ENCODE measurements around the gene PYGO2. TPM values are rescaled to one million over a fixed set of nuclear protein-coding genes. Genes with fewer than 3 reads are reported as not detected.

The PYGO2 gene
- total RNA-seq, 2 experiments from 2014 or later: 44.3 to 47.3 TPM

DNA sequence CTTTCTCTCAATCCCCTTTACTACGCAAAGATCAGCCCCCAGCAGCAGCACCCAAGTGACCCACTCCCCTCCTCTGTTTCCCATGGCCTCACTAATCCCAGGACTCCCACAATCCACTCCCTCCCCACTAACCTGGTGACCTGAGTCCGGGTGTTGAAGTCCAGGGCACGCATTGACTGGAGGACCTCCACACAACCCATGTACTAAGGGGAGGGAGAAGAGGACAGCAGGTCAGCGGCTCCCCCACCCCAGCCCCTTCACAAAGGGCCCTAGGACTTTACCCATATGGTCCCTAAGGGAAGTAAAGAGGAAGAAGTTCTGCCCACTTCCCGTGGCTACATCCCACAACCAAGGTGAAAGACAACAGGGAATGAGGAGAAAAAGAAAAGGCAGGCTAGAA lies 7.7 kb upstream of the PYGO2 start:
- Histone ChIP-seq H3K4me2 (ENCODE audit: low read length) (no peak overlapping the region), H3K4me1 (ENCODE audit: insufficient read depth, low read length, poor library complexity, severe bottlenecking) (peaks cover 30% of the 10 kb centered on the region), H3K36me3 (ENCODE audit: insufficient read depth, low read length) (peaks cover 65% of the 10 kb centered on the region), H3K4me3 (ENCODE audit: low read depth, low read length, poor library complexity, severe bottlenecking) (no peak overlapping the region), H3K27ac (ENCODE audit: low read depth, low read length, poor library complexity, severe bottlenecking) (no peak overlapping the region), H4K20me1 (ENCODE audit: insufficient read depth, low read length) (no peaks in the 10 kb centered on the region), H2AFZ (ENCODE audit: low read length) (no peak overlapping the region), H3K9me3 (ENCODE audit: low read length) (no peaks in the 10 kb centered on the region), H3K9me2 (ENCODE audit: insufficient read depth, low read length) (no peaks in the 10 kb centered on the region), H3K79me2 (ENCODE audit: insufficient read depth, low read depth, low read length) (peaks cover 34% of the 10 kb centered on the region)
- intact Hi-C loops (cut with micrococcal nuclease; ENCODE audit: unreplicated experiment): no loop called here
- BruUV-seq (replicated peaks): no TSS peak
- TF ChIP-seq, protein P1, sequence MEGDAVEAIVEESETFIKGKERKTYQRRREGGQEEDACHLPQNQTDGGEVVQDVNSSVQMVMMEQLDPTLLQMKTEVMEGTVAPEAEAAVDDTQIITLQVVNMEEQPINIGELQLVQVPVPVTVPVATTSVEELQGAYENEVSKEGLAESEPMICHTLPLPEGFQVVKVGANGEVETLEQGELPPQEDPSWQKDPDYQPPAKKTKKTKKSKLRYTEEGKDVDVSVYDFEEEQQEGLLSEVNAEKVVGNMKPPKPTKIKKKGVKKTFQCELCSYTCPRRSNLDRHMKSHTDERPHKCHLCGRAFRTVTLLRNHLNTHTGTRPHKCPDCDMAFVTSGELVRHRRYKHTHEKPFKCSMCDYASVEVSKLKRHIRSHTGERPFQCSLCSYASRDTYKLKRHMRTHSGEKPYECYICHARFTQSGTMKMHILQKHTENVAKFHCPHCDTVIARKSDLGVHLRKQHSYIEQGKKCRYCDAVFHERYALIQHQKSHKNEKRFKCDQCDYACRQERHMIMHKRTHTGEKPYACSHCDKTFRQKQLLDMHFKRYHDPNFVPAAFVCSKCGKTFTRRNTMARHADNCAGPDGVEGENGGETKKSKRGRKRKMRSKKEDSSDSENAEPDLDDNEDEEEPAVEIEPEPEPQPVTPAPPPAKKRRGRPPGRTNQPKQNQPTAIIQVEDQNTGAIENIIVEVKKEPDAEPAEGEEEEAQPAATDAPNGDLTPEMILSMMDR (conservative IDR thresholded peaks at IDR 0.05; ENCODE audit: low read length): no peak
- TF ChIP-seq EZH2phosphoT487 (IDR thresholded peaks at IDR 0.05; ENCODE audit: borderline replicate concordance, low read depth, low read length): no peak
- DNase-seq (ENCODE audit: low spot score): no peak
- CTCF ChIA-PET (ENCODE audit: unreplicated experiment): no interaction called here
- POLR2A ChIA-PET: interaction anchor here (0.7 kb wide), 1 partner anchor 16 kb away, joined by 6 read pairs; no protein-coding TSS in a partner anchor

DNA sequence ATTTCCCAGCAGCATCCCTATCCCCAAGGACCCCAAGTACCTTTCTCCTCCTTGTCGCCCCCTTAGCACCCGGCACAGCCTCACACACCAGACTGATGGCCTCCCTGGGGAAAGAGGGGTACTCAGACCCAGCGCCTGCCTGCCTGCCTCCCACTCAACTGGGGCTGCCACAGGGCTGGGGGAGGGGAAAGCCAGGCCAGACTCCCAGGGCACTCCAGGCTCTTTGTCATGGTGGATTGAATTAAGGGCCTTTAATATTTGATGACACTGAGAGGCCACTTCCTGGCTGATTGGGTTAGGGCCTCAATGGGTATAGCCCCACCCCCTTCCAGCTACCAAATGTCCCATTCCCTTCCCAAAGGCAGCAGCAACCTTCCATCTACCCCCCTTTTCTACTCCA lies 7.1 kb upstream of the PYGO2 start:
- TF ChIP-seq EZH2phosphoT487 (IDR thresholded peaks at IDR 0.05; ENCODE audit: borderline replicate concordance, low read depth, low read length): no peak
- TF ChIP-seq, protein P1 (conservative IDR thresholded peaks at IDR 0.05; ENCODE audit: low read length): no peak
- H3K27ac ChIP-seq (ENCODE audit: low read depth, low read length, poor library complexity, severe bottlenecking): no peak overlapping the region
- H3K4me1 ChIP-seq (ENCODE audit: insufficient read depth, low read length, poor library complexity, severe bottlenecking): peaks cover 30% of the 10 kb centered on the region
- intact Hi-C loops (cut with micrococcal nuclease; ENCODE audit: unreplicated experiment): no loop called here
- peaks cover 70% of the 10 kb centered on the region for H3K36me3 ChIP-seq (ENCODE audit: insufficient read depth, low read length)
- H4K20me1 ChIP-seq (ENCODE audit: insufficient read depth, low read length): no peaks in the 10 kb centered on the region
- peaks cover 32% of the 10 kb centered on the region for H3K79me2 ChIP-seq (ENCODE audit: insufficient read depth, low read depth, low read length)
- CTCF ChIA-PET (ENCODE audit: unreplicated experiment): no interaction called here
- H3K4me3 ChIP-seq (ENCODE audit: low read depth, low read length, poor library complexity, severe bottlenecking): no peak overlapping the region
- BruUV-seq (replicated peaks): no TSS peak
- H3K9me2 ChIP-seq (ENCODE audit: insufficient read depth, low read length): no peaks in the 10 kb centered on the region
- DNase-seq (ENCODE audit: low spot score): no peak
- POLR2A ChIA-PET: no interaction called here
- no peak overlapping the region for H2AFZ ChIP-seq (ENCODE audit: low read length)
- H3K9me3 ChIP-seq (ENCODE audit: low read length): no peaks in the 10 kb centered on the region
- no peak overlapping the region for H3K4me2 ChIP-seq (ENCODE audit: low read length)

DNA sequence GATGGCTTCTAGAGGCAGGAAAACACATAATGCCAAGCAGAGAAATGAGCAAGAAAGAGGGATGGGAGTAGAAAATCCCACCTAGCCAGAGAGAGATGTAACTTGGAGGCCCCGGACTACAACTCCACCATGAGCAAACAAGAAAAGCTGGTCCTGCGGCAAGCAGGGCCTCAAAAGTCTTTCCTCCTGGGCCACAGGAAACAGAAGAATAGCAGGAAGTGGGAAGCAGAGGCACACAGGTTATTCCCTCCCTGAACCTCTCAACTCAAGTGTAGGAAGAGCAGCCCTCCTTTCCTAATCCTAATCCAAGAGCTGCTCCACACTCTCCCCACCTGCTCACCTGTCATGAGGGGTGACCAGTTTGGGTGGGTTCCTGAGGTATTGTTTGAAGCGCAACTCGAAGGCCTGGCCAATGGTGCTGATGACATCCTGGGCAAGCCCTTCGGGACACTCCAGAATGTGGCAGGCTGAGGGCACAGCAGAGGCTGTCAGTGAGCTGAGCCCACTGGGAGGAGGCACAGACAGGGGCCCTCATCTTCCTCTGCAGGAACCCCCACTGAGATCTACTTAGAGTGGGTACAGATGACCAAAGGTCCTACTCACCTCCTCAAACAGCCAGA lies 5.9 kb upstream of the PYGO2 start:
- Histone ChIP-seq H3K4me3 (ENCODE audit: low read depth, low read length, poor library complexity, severe bottlenecking) (no peak overlapping the region), H3K27ac (ENCODE audit: low read depth, low read length, poor library complexity, severe bottlenecking) (no peak overlapping the region), H4K20me1 (ENCODE audit: insufficient read depth, low read length) (no peaks in the 10 kb centered on the region), H3K9me2 (ENCODE audit: insufficient read depth, low read length) (no peaks in the 10 kb centered on the region), H3K9me3 (ENCODE audit: low read length) (no peaks in the 10 kb centered on the region), H3K36me3 (ENCODE audit: insufficient read depth, low read length) (peaks cover 80% of the 10 kb centered on the region), H3K79me2 (ENCODE audit: insufficient read depth, low read depth, low read length) (peaks cover 19% of the 10 kb centered on the region), H3K4me1 (ENCODE audit: insufficient read depth, low read length, poor library complexity, severe bottlenecking) (peaks cover 31% of the 10 kb centered on the region), H3K4me2 (ENCODE audit: low read length) (no peak overlapping the region), H2AFZ (ENCODE audit: low read length) (no peak overlapping the region)
- POLR2A ChIA-PET: interaction anchor here (2.1 kb wide), 1 partner anchor 16 kb away, joined by 5 read pairs; the partner anchor contains the start of gene FLAD1
- TF ChIP-seq, protein P1 (conservative IDR thresholded peaks at IDR 0.05; ENCODE audit: low read length): no peak
- TF ChIP-seq EZH2phosphoT487 (IDR thresholded peaks at IDR 0.05; ENCODE audit: borderline replicate concordance, low read depth, low read length): no peak
- intact Hi-C loops (cut with micrococcal nuclease; ENCODE audit: unreplicated experiment): no loop called here
- CTCF ChIA-PET (ENCODE audit: unreplicated experiment): no interaction called here
- no TSS peak for BruUV-seq (replicated peaks)
- no peak for DNase-seq (ENCODE audit: low spot score)
